ENCODE data around the gene EFCAB5. TPM values are rescaled to one million over a fixed set of nuclear protein-coding genes. Genes with fewer than 3 reads are reported as not detected.
A peak's percentile ranks its signal among the peaks of the same experiment; 100 is the strongest.

Gene EFCAB5
- total and polyA plus RNA-seq, 2 experiments from 2014 or later = 0.68 TPM; not detected in 1

DNA sequence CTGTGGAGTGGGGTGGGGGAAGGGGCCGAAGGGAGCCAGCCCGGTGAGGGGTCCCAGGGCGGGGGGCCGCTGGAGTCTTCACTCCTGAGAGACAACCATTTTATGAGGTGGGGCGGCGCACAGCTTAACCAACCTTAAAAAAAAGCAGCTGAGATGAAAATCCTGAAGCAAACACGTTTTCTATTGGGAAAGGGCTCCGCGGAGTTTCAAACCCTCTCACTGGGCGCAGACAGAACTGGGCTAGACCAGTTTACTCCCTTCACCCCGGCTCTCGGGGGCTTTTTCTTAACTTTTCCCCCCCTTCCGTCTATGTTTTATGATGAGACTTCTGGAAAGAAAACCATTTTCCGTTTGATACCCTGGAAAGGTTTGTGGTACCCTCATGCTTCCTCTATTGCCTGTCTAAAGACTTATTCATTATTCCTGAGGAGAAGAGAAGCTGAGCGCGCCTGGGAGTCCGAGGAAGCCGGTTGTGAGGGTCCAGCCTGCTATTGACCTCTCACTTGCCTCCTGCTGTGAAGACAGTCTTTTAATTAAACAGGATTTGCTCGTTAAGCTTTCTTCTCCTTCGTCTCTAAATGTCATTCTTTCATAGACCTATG is 10.9 kb upstream of the EFCAB5 start (continued):
- TF ChIP-seq, protein P1, sequence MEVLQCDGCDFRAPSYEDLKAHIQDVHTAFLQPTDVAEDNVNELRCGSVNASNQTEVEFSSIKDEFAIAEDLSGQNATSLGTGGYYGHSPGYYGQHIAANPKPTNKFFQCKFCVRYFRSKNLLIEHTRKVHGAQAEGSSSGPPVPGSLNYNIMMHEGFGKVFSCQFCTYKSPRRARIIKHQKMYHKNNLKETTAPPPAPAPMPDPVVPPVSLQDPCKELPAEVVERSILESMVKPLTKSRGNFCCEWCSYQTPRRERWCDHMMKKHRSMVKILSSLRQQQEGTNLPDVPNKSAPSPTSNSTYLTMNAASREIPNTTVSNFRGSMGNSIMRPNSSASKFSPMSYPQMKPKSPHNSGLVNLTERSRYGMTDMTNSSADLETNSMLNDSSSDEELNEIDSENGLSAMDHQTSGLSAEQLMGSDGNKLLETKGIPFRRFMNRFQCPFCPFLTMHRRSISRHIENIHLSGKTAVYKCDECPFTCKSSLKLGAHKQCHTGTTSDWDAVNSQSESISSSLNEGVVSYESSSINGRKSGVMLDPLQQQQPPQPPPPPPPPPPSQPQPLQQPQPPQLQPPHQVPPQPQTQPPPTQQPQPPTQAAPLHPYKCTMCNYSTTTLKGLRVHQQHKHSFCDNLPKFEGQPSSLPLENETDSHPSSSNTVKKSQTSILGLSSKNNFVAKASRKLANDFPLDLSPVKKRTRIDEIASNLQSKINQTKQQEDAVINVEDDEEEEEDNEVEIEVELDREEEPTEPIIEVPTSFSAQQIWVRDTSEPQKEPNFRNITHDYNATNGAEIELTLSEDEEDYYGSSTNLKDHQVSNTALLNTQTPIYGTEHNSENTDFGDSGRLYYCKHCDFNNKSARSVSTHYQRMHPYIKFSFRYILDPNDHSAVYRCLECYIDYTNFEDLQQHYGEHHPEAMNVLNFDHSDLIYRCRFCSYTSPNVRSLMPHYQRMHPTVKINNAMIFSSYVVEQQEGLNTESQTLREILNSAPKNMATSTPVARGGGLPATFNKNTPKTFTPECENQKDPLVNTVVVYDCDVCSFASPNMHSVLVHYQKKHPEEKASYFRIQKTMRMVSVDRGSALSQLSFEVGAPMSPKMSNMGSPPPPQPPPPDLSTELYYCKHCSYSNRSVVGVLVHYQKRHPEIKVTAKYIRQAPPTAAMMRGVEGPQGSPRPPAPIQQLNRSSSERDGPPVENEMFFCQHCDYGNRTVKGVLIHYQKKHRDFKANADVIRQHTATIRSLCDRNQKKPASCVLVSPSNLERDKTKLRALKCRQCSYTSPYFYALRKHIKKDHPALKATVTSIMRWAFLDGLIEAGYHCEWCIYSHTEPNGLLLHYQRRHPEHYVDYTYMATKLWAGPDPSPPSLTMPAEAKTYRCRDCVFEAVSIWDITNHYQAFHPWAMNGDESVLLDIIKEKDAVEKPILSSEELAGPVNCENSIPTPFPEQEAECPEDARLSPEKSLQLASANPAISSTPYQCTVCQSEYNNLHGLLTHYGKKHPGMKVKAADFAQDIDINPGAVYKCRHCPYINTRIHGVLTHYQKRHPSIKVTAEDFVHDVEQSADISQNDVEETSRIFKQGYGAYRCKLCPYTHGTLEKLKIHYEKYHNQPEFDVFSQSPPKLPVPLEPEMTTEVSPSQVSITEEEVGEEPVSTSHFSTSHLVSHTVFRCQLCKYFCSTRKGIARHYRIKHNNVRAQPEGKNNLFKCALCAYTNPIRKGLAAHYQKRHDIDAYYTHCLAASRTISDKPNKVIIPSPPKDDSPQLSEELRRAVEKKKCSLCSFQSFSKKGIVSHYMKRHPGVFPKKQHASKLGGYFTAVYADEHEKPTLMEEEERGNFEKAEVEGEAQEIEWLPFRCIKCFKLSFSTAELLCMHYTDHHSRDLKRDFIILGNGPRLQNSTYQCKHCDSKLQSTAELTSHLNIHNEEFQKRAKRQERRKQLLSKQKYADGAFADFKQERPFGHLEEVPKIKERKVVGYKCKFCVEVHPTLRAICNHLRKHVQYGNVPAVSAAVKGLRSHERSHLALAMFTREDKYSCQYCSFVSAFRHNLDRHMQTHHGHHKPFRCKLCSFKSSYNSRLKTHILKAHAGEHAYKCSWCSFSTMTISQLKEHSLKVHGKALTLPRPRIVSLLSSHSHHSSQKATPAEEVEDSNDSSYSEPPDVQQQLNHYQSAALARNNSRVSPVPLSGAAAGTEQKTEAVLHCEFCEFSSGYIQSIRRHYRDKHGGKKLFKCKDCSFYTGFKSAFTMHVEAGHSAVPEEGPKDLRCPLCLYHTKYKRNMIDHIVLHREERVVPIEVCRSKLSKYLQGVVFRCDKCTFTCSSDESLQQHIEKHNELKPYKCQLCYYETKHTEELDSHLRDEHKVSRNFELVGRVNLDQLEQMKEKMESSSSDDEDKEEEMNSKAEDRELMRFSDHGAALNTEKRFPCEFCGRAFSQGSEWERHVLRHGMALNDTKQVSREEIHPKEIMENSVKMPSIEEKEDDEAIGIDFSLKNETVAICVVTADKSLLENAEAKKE (CRISPR knock-in tag; IDR thresholded peaks at IDR 0.05) = no peak
- TF ChIP-seq POLR2AphosphoS5 (IDR thresholded peaks at IDR 0.05; ENCODE audit: low read depth) (no peak), ZNF114 (CRISPR knock-in tag; IDR thresholded peaks at IDR 0.05) (no peak)

DNA sequence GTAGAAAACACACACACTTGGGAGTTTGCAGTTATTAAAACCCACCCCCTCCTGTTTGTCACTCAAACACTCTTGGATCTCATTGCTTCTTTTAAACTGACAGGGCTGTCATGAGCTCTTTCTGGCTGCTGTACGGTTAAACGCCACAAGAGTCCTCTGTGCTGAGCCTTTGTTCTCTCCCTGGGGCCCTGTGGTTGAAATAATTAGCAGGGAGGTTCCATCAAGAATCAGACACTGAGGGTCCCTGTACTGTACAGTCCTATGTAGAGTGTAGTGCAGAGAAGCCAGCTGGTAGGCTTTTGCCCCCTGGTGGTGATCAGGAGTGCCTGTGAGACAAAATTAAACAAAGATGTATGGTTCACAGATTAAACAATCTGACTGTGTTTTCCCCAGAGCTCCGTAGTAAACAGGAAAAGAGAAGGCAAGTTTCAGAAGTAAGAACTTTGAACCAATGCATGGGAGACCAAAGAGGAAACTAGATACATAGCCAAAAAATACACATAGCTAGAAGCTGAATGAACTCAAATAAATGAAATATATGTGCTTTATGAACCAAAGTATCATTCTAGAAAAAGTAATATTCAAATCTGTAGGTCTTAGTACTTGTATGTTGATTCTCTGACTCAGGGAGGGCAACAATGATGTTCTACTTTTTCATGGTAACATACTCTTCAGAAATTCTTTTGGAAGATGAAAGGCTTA is 10.1 kb upstream of the EFCAB5 start:
- H3K4me1 Mint-ChIP-seq = peaks cover 10% of the 10 kb centered on the region; the same call in 2 of the 3 replicates
- H3K27me3 Mint-ChIP-seq (ENCODE audit: insufficient read depth, low read depth, poor library complexity) = peaks cover 7% of the 10 kb centered on the region
- peak overlapping the region; percentile 96 for H3K4me2 ChIP-seq
- H3K9me2 ChIP-seq (ENCODE audit: insufficient read depth) = no peaks in the 10 kb centered on the region
- H3K27ac ChIP-seq (ENCODE audit: low read depth) = no peak overlapping the region
- no peak overlapping the region for H3K4me3 Mint-ChIP-seq
- no peaks in the 10 kb centered on the region for H3K36me3 Mint-ChIP-seq (ENCODE audit: low read depth)
- DNase-seq (ENCODE audit: low spot score) (peak; percentile 71), ATAC-seq (peak; percentile 17)
- H3K9me3 Mint-ChIP-seq = no peaks in the 10 kb centered on the region
- peaks cover 19% of the 10 kb centered on the region for H3K79me2 ChIP-seq (replicated peaks; ENCODE audit: insufficient read depth)
- H3K27ac Mint-ChIP-seq = no peak overlapping the region
- peaks cover 7% of the 10 kb centered on the region for H3K4me1 ChIP-seq (ENCODE audit: insufficient read depth)
- peak overlapping the region; percentile 95 for H3K4me3 ChIP-seq
- peaks cover 9% of the 10 kb centered on the region for H3F3A ChIP-seq (replicated peaks; ENCODE audit: low read depth)
- no peaks in the 10 kb centered on the region for H3K36me3 ChIP-seq (ENCODE audit: insufficient read depth)
- H4K20me1 ChIP-seq (replicated peaks; ENCODE audit: insufficient read depth) = no peaks in the 10 kb centered on the region
- no peak overlapping the region for H2AFZ ChIP-seq
- no peaks in the 10 kb centered on the region for H3K27me3 ChIP-seq (ENCODE audit: insufficient read depth)
- TF ChIP-seq, protein P2, sequence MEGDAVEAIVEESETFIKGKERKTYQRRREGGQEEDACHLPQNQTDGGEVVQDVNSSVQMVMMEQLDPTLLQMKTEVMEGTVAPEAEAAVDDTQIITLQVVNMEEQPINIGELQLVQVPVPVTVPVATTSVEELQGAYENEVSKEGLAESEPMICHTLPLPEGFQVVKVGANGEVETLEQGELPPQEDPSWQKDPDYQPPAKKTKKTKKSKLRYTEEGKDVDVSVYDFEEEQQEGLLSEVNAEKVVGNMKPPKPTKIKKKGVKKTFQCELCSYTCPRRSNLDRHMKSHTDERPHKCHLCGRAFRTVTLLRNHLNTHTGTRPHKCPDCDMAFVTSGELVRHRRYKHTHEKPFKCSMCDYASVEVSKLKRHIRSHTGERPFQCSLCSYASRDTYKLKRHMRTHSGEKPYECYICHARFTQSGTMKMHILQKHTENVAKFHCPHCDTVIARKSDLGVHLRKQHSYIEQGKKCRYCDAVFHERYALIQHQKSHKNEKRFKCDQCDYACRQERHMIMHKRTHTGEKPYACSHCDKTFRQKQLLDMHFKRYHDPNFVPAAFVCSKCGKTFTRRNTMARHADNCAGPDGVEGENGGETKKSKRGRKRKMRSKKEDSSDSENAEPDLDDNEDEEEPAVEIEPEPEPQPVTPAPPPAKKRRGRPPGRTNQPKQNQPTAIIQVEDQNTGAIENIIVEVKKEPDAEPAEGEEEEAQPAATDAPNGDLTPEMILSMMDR (conservative IDR thresholded peaks at IDR 0.05; ENCODE audit: low read depth in 2 of 2) = peak; percentile 83 to 91
- TF ChIP-seq, protein P1 (CRISPR knock-in tag; IDR thresholded peaks at IDR 0.05) = no peak

All from GM23338 (cell line).